ENCODE measurements around the gene ZNF341. TPM values are rescaled to one million over a fixed set of nuclear protein-coding genes. Genes with fewer than 3 reads are reported as not detected.

Gene ZNF341
- polyA plus RNA-seq, 1 donor: 3.3 TPM

- Histone ChIP-seq H3K27me3 (ENCODE audit: control insufficient read depth, insufficient read depth, low read length) (no peaks in the 10 kb centered on the region), H3K4me3 (ENCODE audit: low read length) (peak overlapping the region; percentile 95), H3K9me3 (ENCODE audit: control insufficient read depth, low read depth, low read length) (no peaks in the 10 kb centered on the region), H3K27ac (ENCODE audit: low read length) (no peak overlapping the region), H3K4me1 (ENCODE audit: control insufficient read depth, insufficient read depth, low read length) (peaks cover 17% of the 10 kb centered on the region), H3K36me3 (ENCODE audit: control insufficient read depth, insufficient read depth, low read length) (peaks cover 5% of the 10 kb centered on the region)
- DNase-seq: no peak
- no CpG with 5 or more reads among the region's 13 CpGs for WGBS (ENCODE audit: insufficient coverage, low lambda C conversion rate)
Measured at GRCh38 chr20:33719277-33719988, 12.4 kb upstream of the ZNF341 start.

- H3K4me1 ChIP-seq (ENCODE audit: control insufficient read depth, insufficient read depth, low read length): peaks cover 23% of the 10 kb centered on the region
- no peaks in the 10 kb centered on the region for H3K27me3 ChIP-seq (ENCODE audit: control insufficient read depth, insufficient read depth, low read length)
- WGBS (ENCODE audit: insufficient coverage, low lambda C conversion rate): no CpG with 5 or more reads among the region's 46 CpGs
- H3K9me3 ChIP-seq (ENCODE audit: control insufficient read depth, low read depth, low read length): no peaks in the 10 kb centered on the region
- peak within 1 kb of the TSS; percentile 95 for H3K4me3 ChIP-seq (ENCODE audit: low read length)
- DNase-seq: peak; percentile 95 to 98
- H3K36me3 ChIP-seq (ENCODE audit: control insufficient read depth, insufficient read depth, low read length): no peaks in the 10 kb centered on the region
- H3K27ac ChIP-seq (ENCODE audit: low read length): peak within 1 kb of the TSS; percentile 70
Measured at GRCh38 chr20:33719989-33720709, 11.6 kb upstream of the ZNF341 start, which contains the start of gene PXMP4. TSS of gene PXMP4 (minus strand) at chr20:33720310. CDS start at chr20:33720207, 103 bp downstream.

- H3K4me3 ChIP-seq (ENCODE audit: low read length): no peak overlapping the region
- WGBS (ENCODE audit: insufficient coverage, low lambda C conversion rate): no CpG with 5 or more reads among the region's 11 CpGs
- H3K27me3 ChIP-seq (ENCODE audit: control insufficient read depth, insufficient read depth, low read length): no peaks in the 10 kb centered on the region
- H3K9me3 ChIP-seq (ENCODE audit: control insufficient read depth, low read depth, low read length): no peaks in the 10 kb centered on the region
- H3K27ac ChIP-seq (ENCODE audit: low read length): no peak overlapping the region
- H3K36me3 ChIP-seq (ENCODE audit: control insufficient read depth, insufficient read depth, low read length): no peaks in the 10 kb centered on the region
- H3K4me1 ChIP-seq (ENCODE audit: control insufficient read depth, insufficient read depth, low read length): peaks cover 23% of the 10 kb centered on the region
- no peak for DNase-seq
Measured at GRCh38 chr20:33721391-33722140, 10.2 kb upstream of the ZNF341 start.

GRCh38 chr20:33724439-33725094 lies 7.2 kb upstream of the ZNF341 start:
- peaks cover 21% of the 10 kb centered on the region for H3K4me1 ChIP-seq (ENCODE audit: control insufficient read depth, insufficient read depth, low read length)
- WGBS (ENCODE audit: insufficient coverage, low lambda C conversion rate): 50% methylated on average over 1 of the region's 14 CpGs
- H3K4me3 ChIP-seq (ENCODE audit: low read length): no peak overlapping the region
- no peaks in the 10 kb centered on the region for H3K36me3 ChIP-seq (ENCODE audit: control insufficient read depth, insufficient read depth, low read length)
- H3K27ac ChIP-seq (ENCODE audit: low read length): peak overlapping the region; percentile 58
- DNase-seq: peak; percentile 86 to 95
- no peaks in the 10 kb centered on the region for H3K9me3 ChIP-seq (ENCODE audit: control insufficient read depth, low read depth, low read length)
- H3K27me3 ChIP-seq (ENCODE audit: control insufficient read depth, insufficient read depth, low read length): no peaks in the 10 kb centered on the region

- no peak for DNase-seq
- H3K4me3 ChIP-seq (ENCODE audit: low read length): no peak overlapping the region
- H3K36me3 ChIP-seq (ENCODE audit: control insufficient read depth, insufficient read depth, low read length): no peaks in the 10 kb centered on the region
- H3K27me3 ChIP-seq (ENCODE audit: control insufficient read depth, insufficient read depth, low read length): no peaks in the 10 kb centered on the region
- peaks cover 16% of the 10 kb centered on the region for H3K4me1 ChIP-seq (ENCODE audit: control insufficient read depth, insufficient read depth, low read length)
- no CpG with 5 or more reads among the region's 7 CpGs for WGBS (ENCODE audit: insufficient coverage, low lambda C conversion rate)
- H3K27ac ChIP-seq (ENCODE audit: low read length): no peak overlapping the region
- no peaks in the 10 kb centered on the region for H3K9me3 ChIP-seq (ENCODE audit: control insufficient read depth, low read depth, low read length)
Measured at GRCh38 chr20:33725607-33726264, 6.1 kb upstream of the ZNF341 start.

- Histone ChIP-seq H3K4me3 (ENCODE audit: low read length) (no peak overlapping the region), H3K9me3 (ENCODE audit: control insufficient read depth, low read depth, low read length) (no peaks in the 10 kb centered on the region), H3K27ac (ENCODE audit: low read length) (no peak overlapping the region), H3K36me3 (ENCODE audit: control insufficient read depth, insufficient read depth, low read length) (no peaks in the 10 kb centered on the region), H3K27me3 (ENCODE audit: control insufficient read depth, insufficient read depth, low read length) (no peaks in the 10 kb centered on the region), H3K4me1 (ENCODE audit: control insufficient read depth, insufficient read depth, low read length) (peaks cover 20% of the 10 kb centered on the region)
- no peak for DNase-seq
- WGBS (ENCODE audit: insufficient coverage, low lambda C conversion rate): 96% methylated on average over 4 of the region's 5 CpGs
Measured at GRCh38 chr20:33727115-33727479, 4.7 kb upstream of the ZNF341 start.

- H3K4me3 ChIP-seq (ENCODE audit: low read length): no peak overlapping the region
- H3K27ac ChIP-seq (ENCODE audit: low read length): no peak overlapping the region
- no peaks in the 10 kb centered on the region for H3K36me3 ChIP-seq (ENCODE audit: control insufficient read depth, insufficient read depth, low read length)
- WGBS (ENCODE audit: insufficient coverage, low lambda C conversion rate): 100% methylated on average over 1 of the region's 3 CpGs
- no peaks in the 10 kb centered on the region for H3K27me3 ChIP-seq (ENCODE audit: control insufficient read depth, insufficient read depth, low read length)
- DNase-seq: no peak
- H3K4me1 ChIP-seq (ENCODE audit: control insufficient read depth, insufficient read depth, low read length): peaks cover 24% of the 10 kb centered on the region
- H3K9me3 ChIP-seq (ENCODE audit: control insufficient read depth, low read depth, low read length): no peaks in the 10 kb centered on the region
Measured at GRCh38 chr20:33727806-33728205, 4.0 kb upstream of the ZNF341 start.

GRCh38 chr20:33728463-33728862 lies 3.3 kb upstream of the ZNF341 start:
- WGBS (ENCODE audit: insufficient coverage, low lambda C conversion rate): no CpG with 5 or more reads among the region's 2 CpGs
- DNase-seq: no peak
- Histone ChIP-seq H3K9me3 (ENCODE audit: control insufficient read depth, low read depth, low read length) (no peaks in the 10 kb centered on the region), H3K27ac (ENCODE audit: low read length) (no peak overlapping the region), H3K4me3 (ENCODE audit: low read length) (no peak overlapping the region), H3K27me3 (ENCODE audit: control insufficient read depth, insufficient read depth, low read length) (no peaks in the 10 kb centered on the region), H3K4me1 (ENCODE audit: control insufficient read depth, insufficient read depth, low read length) (peaks cover 28% of the 10 kb centered on the region), H3K36me3 (ENCODE audit: control insufficient read depth, insufficient read depth, low read length) (no peaks in the 10 kb centered on the region)

GRCh38 chr20:33729101-33729500 lies 2.7 kb upstream of the ZNF341 start:
- H3K4me3 ChIP-seq (ENCODE audit: low read length): no peak overlapping the region
- WGBS (ENCODE audit: insufficient coverage, low lambda C conversion rate): no CpG with 5 or more reads among the region's 4 CpGs

More at GRCh38 chr20:33729101-33729500, 2.7 kb upstream of the ZNF341 start:
- Histone ChIP-seq H3K36me3 (ENCODE audit: control insufficient read depth, insufficient read depth, low read length) (no peaks in the 10 kb centered on the region), H3K9me3 (ENCODE audit: control insufficient read depth, low read depth, low read length) (no peaks in the 10 kb centered on the region), H3K4me1 (ENCODE audit: control insufficient read depth, insufficient read depth, low read length) (peaks cover 27% of the 10 kb centered on the region), H3K27ac (ENCODE audit: low read length) (no peak overlapping the region), H3K27me3 (ENCODE audit: control insufficient read depth, insufficient read depth, low read length) (no peaks in the 10 kb centered on the region)
- no peak for DNase-seq
